ENCODE measurements around the gene MYRIP. TPM values are rescaled to one million over a fixed set of nuclear protein-coding genes. Genes with fewer than 3 reads are reported as not detected.
A peak's percentile ranks its signal among the peaks of the same experiment; 100 is the strongest.

The MYRIP gene
- polyA plus RNA-seq (2013, experiment 1 of 2) = 0.11 TPM
- 0.12 TPM for polyA plus RNA-seq (2013, experiment 2 of 2)

DNA sequence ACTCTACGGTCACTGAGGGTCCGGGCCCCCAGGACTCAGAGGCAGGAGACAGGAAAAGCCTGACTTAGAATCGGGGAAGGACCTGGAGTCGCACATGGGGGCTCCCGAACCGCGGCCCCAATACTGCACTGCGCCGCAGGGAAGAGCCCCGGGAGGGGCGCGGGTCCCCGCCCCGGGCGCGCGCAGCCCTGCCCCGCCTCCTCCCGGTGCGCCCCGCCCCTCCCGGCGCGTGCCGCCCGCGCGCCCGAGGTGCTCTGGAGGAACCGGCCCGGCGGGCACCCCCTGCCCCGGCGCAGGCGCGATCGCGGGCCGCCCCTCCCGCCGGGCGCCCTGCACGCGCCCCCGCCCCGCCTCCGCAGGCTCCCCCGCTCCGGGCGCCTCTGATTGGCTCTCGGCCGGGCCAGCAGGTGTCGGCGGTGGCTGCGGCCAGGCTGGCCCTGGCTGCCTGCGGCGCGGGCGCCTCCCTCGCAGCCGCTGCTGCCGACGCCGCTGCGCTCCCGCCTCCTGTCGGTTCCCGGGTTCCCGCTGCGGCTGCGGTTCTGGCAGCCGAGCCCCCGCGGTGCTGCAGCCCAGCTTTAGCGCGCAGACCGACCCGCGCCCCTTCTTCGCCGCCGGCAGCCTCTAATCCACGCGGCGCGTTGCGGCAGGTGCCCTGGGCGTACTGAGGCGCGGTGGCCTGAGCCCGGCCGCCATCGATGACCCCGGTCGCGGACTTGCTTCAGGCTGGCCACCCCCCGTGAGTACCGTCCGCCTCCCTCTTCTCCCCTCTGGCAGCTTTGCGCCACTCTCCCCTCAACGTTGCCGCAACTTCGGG, at the start of gene MYRIP:
TSS of gene MYRIP (plus strand) at position 429 of the 814 bp plus-strand sequence. CDS start 91,208 bp downstream, outside the sequence.
- Histone ChIP-seq H3K27me3 (ENCODE audit: control insufficient read depth in 3 of 3, insufficient read depth in 3 of 3, low read depth in 1 of 3, low read length in 3 of 3) (peaks cover 18 to 61% (median 25%) of the 10 kb centered on the region in 3 experiments), H3K4me2 (ENCODE audit: insufficient read depth, low read length, poor library complexity, severe bottlenecking) (peak within 1 kb of the TSS; percentile 99), H3K4me3 (ENCODE audit: low read length in 2 of 2) (peak within 1 kb of the TSS; percentile 46 to 84)

DNA sequence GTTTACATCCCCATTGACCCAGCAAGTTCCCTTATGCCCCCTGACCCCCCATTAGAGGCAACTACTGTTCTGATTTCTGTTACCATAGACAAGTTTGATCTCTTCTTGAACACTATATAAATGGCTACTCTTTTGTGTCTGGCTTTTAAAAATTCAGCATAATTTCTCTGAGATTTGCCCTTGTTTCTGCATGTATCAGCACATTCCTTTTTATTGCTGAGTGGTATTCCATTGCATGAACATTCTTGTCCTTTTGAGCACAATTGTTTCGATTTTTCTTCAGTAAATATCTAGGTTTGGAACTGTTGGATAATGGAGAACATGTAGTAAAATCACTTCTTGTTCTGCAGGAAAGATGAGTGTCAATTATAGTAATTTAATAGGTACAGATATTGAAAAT, 49.1 kb upstream of the MYRIP start:
- no peak overlapping the region for H2AFZ ChIP-seq (ENCODE audit: low read length)

More for the DNA sequence above, at the start of gene MYRIP:
- Histone ChIP-seq H2BK5ac (ENCODE audit: low read length) (no peak within 1 kb of the TSS), H2AK5ac (ENCODE audit: low read depth, low read length) (peak within 1 kb of the TSS; percentile 33), H2BK120ac (ENCODE audit: low read depth, low read length) (no peak within 1 kb of the TSS), H2BK12ac (ENCODE audit: low read length) (no peak within 1 kb of the TSS), H2BK15ac (ENCODE audit: low read length) (no peak within 1 kb of the TSS), H3K9me3 (replicated peaks in 1 of 2; ENCODE audit: control insufficient read depth in 2 of 2, insufficient read depth in 1 of 2, low read depth in 1 of 2, low read length in 2 of 2) (peaks cover 0 to 2% of the 10 kb centered on the region in 2 donors), H4K8ac (ENCODE audit: low read depth, low read length) (no peak within 1 kb of the TSS), H3K18ac (ENCODE audit: low read length) (peak within 1 kb of the TSS; percentile 92), H3K23ac (ENCODE audit: low read depth, low read length, poor library complexity) (peak within 1 kb of the TSS; percentile 92), H3K79me1 (ENCODE audit: low read depth, low read length) (no peaks in the 10 kb centered on the region), H3K36me3 (replicated peaks in 1 of 2; ENCODE audit: control insufficient read depth in 2 of 2, insufficient read depth in 2 of 2, low read length in 2 of 2) (no peaks in the 10 kb centered on the region), H3K14ac (ENCODE audit: low read length) (peak within 1 kb of the TSS; percentile 60), H2AFZ (ENCODE audit: low read length) (peak within 1 kb of the TSS; percentile 97), H3K27ac (replicated peaks; ENCODE audit: low read length) (no peak within 1 kb of the TSS), H3K4me1 (ENCODE audit: control insufficient read depth in 2 of 2, insufficient read depth in 1 of 2, low read depth in 1 of 2, low read length in 2 of 2) (peaks cover 0 to 8% of the 10 kb centered on the region in 2 donors), H4K91ac (ENCODE audit: low read depth, low read length, poor library complexity) (no peak within 1 kb of the TSS), H3K9ac (ENCODE audit: low read depth, low read length, poor library complexity) (peak within 1 kb of the TSS; percentile 93), H3K4ac (ENCODE audit: low read length) (no peak within 1 kb of the TSS)
- WGBS, 2 donors (ENCODE audit: extremely low coverage in 2 of 2, insufficient read length in 2 of 2, insufficient replicate concordance in 1 of 2) = no CpG with 5 or more reads among the region's 103 CpGs
- peak; percentile 73 for DNase-seq (ENCODE audit: low spot score)

DNA sequence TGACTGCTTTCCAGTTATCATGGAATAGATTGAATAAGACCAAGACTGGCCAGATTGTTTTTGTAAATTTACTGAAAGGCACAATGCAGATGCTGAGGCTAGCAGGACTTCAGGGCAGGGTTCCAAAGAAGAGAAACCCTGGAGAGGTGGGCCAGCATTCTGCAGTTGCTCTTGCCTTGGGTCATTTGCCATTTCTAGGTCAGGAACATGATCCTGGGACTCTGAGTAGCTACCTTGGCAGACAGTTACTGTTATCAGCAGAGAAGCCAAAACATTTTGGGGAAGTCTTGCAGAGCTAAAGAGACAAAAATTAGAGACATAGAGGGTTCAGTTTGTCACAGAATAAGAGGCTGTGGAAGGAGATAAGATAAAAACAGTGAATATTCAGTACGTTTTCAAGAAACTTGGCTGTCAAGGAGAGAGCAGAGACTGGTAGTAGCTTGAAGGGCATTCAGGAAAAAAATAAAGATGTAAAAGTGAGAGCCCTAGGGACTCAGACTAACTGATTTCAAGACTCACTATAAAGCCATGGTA, 46.8 kb upstream of the MYRIP start:
- H4K91ac ChIP-seq (ENCODE audit: low read depth, low read length, poor library complexity) = no peak overlapping the region
- no peak overlapping the region for H2BK120ac ChIP-seq (ENCODE audit: low read depth, low read length)
- no peak overlapping the region for H3K4me2 ChIP-seq (ENCODE audit: insufficient read depth, low read length, poor library complexity, severe bottlenecking)
- no peak overlapping the region for H3K4ac ChIP-seq (ENCODE audit: low read length)
- H3K27me3 ChIP-seq (ENCODE audit: control insufficient read depth in 3 of 3, insufficient read depth in 3 of 3, low read depth in 1 of 3, low read length in 3 of 3) = no peaks in the 10 kb centered on the region
- no peak overlapping the region for H3K4me3 ChIP-seq (ENCODE audit: low read length in 2 of 2)
- no peaks in the 10 kb centered on the region for H3K9me3 ChIP-seq (replicated peaks in 1 of 2; ENCODE audit: control insufficient read depth in 2 of 2, insufficient read depth in 1 of 2, low read depth in 1 of 2, low read length in 2 of 2)
- H3K18ac ChIP-seq (ENCODE audit: low read length) = no peak overlapping the region
- H3K9ac ChIP-seq (ENCODE audit: low read depth, low read length, poor library complexity) = no peak overlapping the region
- no peaks in the 10 kb centered on the region for H3K79me1 ChIP-seq (ENCODE audit: low read depth, low read length)
- no peak overlapping the region for H2BK5ac ChIP-seq (ENCODE audit: low read length)
- H2AK5ac ChIP-seq (ENCODE audit: low read depth, low read length) = no peak overlapping the region
- no peak for DNase-seq (ENCODE audit: low spot score)
- no peak overlapping the region for H2BK15ac ChIP-seq (ENCODE audit: low read length)
- H3K4me1 ChIP-seq (ENCODE audit: control insufficient read depth in 2 of 2, insufficient read depth in 1 of 2, low read depth in 1 of 2, low read length in 2 of 2) = no peaks in the 10 kb centered on the region
- no peak overlapping the region for H2BK12ac ChIP-seq (ENCODE audit: low read length)
- H3K36me3 ChIP-seq (replicated peaks in 1 of 2; ENCODE audit: control insufficient read depth in 2 of 2, insufficient read depth in 2 of 2, low read length in 2 of 2) = no peaks in the 10 kb centered on the region
- WGBS, 2 donors (ENCODE audit: extremely low coverage in 2 of 2, insufficient read length in 2 of 2, insufficient replicate concordance in 1 of 2) = no CpG with 5 or more reads among the region's 1 CpG
- H3K27ac ChIP-seq (replicated peaks; ENCODE audit: low read length) = no peak overlapping the region
- H3K23ac ChIP-seq (ENCODE audit: low read depth, low read length, poor library complexity) = no peak overlapping the region
- no peak overlapping the region for H4K8ac ChIP-seq (ENCODE audit: low read depth, low read length)
- H2AFZ ChIP-seq (ENCODE audit: low read length) = no peak overlapping the region
- H3K14ac ChIP-seq (ENCODE audit: low read length) = no peak overlapping the region

More for the DNA sequence above, 49.1 kb upstream of the MYRIP start:
- Histone ChIP-seq H3K9me3 (replicated peaks in 1 of 2; ENCODE audit: control insufficient read depth in 2 of 2, insufficient read depth in 1 of 2, low read depth in 1 of 2, low read length in 2 of 2) (no peaks in the 10 kb centered on the region), H3K27ac (replicated peaks; ENCODE audit: low read length) (no peak overlapping the region), H3K4me3 (ENCODE audit: low read length in 2 of 2) (no peak overlapping the region), H3K4me2 (ENCODE audit: insufficient read depth, low read length, poor library complexity, severe bottlenecking) (no peak overlapping the region), H3K18ac (ENCODE audit: low read length) (no peak overlapping the region), H3K4me1 (ENCODE audit: control insufficient read depth in 2 of 2, insufficient read depth in 1 of 2, low read depth in 1 of 2, low read length in 2 of 2) (no peaks in the 10 kb centered on the region), H3K23ac (ENCODE audit: low read depth, low read length, poor library complexity) (no peak overlapping the region), H3K36me3 (replicated peaks in 1 of 2; ENCODE audit: control insufficient read depth in 2 of 2, insufficient read depth in 2 of 2, low read length in 2 of 2) (no peaks in the 10 kb centered on the region), H2BK12ac (ENCODE audit: low read length) (no peak overlapping the region), H3K4ac (ENCODE audit: low read length) (no peak overlapping the region), H2BK120ac (ENCODE audit: low read depth, low read length) (no peak overlapping the region), H4K8ac (ENCODE audit: low read depth, low read length) (no peak overlapping the region), H3K79me1 (ENCODE audit: low read depth, low read length) (no peaks in the 10 kb centered on the region), H3K14ac (ENCODE audit: low read length) (no peak overlapping the region), H3K9ac (ENCODE audit: low read depth, low read length, poor library complexity) (no peak overlapping the region), H3K27me3 (ENCODE audit: control insufficient read depth in 3 of 3, insufficient read depth in 3 of 3, low read depth in 1 of 3, low read length in 3 of 3) (no peaks in the 10 kb centered on the region), H2BK15ac (ENCODE audit: low read length) (no peak overlapping the region), H4K91ac (ENCODE audit: low read depth, low read length, poor library complexity) (no peak overlapping the region), H2BK5ac (ENCODE audit: low read length) (no peak overlapping the region), H2AK5ac (ENCODE audit: low read depth, low read length) (no peak overlapping the region)
- no peak for DNase-seq (ENCODE audit: low spot score)
- no CpG with 5 or more reads among the region's 1 CpG for WGBS, 2 donors (ENCODE audit: extremely low coverage in 2 of 2, insufficient read length in 2 of 2, insufficient replicate concordance in 1 of 2)

DNA sequence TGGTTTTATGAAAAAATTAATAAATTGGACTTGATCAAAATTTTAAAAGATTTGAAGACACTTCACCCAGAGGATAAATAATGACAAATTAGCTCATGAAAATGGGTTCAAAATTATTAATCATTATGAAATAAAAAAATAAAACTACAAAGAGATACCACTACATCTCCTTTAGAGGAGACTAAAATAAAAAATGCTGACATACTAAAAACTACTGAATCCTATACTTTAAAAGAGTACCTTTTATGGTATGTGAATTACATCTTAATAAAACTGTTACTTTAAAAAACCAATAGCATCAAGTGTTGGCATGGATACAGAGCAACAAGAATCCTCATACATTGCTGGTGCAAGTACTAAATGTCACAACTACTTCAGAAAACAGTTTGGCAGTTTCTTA, 46.0 kb upstream of the MYRIP start:
- H4K8ac ChIP-seq (ENCODE audit: low read depth, low read length) = no peak overlapping the region
- H3K4me2 ChIP-seq (ENCODE audit: insufficient read depth, low read length, poor library complexity, severe bottlenecking) = no peak overlapping the region
- H3K27ac ChIP-seq (replicated peaks; ENCODE audit: low read length) = no peak overlapping the region
- H4K91ac ChIP-seq (ENCODE audit: low read depth, low read length, poor library complexity) = no peak overlapping the region
- H3K9ac ChIP-seq (ENCODE audit: low read depth, low read length, poor library complexity) = no peak overlapping the region
- no peak overlapping the region for H3K4ac ChIP-seq (ENCODE audit: low read length)
- no peaks in the 10 kb centered on the region for H3K9me3 ChIP-seq (replicated peaks in 1 of 2; ENCODE audit: control insufficient read depth in 2 of 2, insufficient read depth in 1 of 2, low read depth in 1 of 2, low read length in 2 of 2)
- H2BK5ac ChIP-seq (ENCODE audit: low read length) = no peak overlapping the region
- H3K4me3 ChIP-seq (ENCODE audit: low read length in 2 of 2) = no peak overlapping the region
- no peak overlapping the region for H2BK12ac ChIP-seq (ENCODE audit: low read length)
- H3K79me1 ChIP-seq (ENCODE audit: low read depth, low read length) = no peaks in the 10 kb centered on the region
- H3K23ac ChIP-seq (ENCODE audit: low read depth, low read length, poor library complexity) = no peak overlapping the region
- H3K18ac ChIP-seq (ENCODE audit: low read length) = no peak overlapping the region
- no peak overlapping the region for H3K14ac ChIP-seq (ENCODE audit: low read length)
- H2BK15ac ChIP-seq (ENCODE audit: low read length) = no peak overlapping the region
- no peaks in the 10 kb centered on the region for H3K4me1 ChIP-seq (ENCODE audit: control insufficient read depth in 2 of 2, insufficient read depth in 1 of 2, low read depth in 1 of 2, low read length in 2 of 2)
- no peak overlapping the region for H2BK120ac ChIP-seq (ENCODE audit: low read depth, low read length)
- no peak overlapping the region for H2AFZ ChIP-seq (ENCODE audit: low read length)
- H3K27me3 ChIP-seq (ENCODE audit: control insufficient read depth in 3 of 3, insufficient read depth in 3 of 3, low read depth in 1 of 3, low read length in 3 of 3) = no peaks in the 10 kb centered on the region
- DNase-seq (ENCODE audit: low spot score) = no peak
- no peak overlapping the region for H2AK5ac ChIP-seq (ENCODE audit: low read depth, low read length)
- H3K36me3 ChIP-seq (replicated peaks in 1 of 2; ENCODE audit: control insufficient read depth in 2 of 2, insufficient read depth in 2 of 2, low read length in 2 of 2) = no peaks in the 10 kb centered on the region
